ENCODE results near the gene ZBTB40. TPM values are rescaled to one million over a fixed set of nuclear protein-coding genes. Genes with fewer than 3 reads are reported as not detected.

ZBTB40 gene
- polyA plus RNA-seq, 4 donors, result 17.0 to 24.3 (median 19.5) TPM

DNA sequence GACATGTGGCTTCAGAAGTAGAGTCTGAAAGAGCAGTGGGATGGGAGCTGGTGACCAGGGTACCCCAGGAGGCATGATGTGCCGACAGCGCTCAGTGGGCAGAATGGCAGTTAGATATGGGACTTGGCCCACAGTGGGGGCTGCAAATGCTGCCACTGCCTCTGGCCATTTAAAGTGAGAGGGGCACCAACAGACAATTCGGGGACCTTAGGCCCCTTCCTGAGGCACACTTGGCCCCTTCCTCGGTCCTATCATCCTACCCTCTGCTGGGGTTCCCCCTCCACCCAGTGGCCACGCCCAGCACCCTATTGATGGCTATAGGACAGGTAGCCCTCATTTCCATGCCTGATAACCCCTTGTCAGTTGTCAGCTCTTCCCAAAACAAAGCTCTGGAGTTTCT, 75.0 kb downstream of the ZBTB40 start:
- no peak for DNase-seq (ENCODE audit: low read depth in 4 of 4, low spot score in 2 of 4)

DNA sequence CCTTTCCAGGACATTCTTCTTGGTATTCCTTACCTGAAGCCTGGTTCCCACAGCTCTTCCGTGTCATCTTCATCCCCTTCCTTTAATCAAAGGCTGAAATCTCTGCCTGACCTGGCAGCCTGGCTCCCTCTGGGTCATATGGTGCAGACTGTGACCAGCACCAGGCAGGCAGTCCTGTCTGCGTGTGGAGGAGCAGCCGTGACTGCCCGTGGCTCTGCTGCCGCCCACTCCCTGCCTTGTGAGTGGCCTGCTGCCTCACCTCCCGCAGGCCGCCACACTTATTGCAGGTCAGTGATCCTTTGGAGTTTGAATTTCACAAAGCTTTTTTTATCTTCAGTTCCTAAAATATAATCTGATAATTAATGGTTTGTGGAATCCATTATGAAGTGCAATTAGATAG, 75.5 kb downstream of the ZBTB40 start:
- DNase-seq (ENCODE audit: low read depth in 4 of 4, low spot score in 2 of 4), result no peak

DNA sequence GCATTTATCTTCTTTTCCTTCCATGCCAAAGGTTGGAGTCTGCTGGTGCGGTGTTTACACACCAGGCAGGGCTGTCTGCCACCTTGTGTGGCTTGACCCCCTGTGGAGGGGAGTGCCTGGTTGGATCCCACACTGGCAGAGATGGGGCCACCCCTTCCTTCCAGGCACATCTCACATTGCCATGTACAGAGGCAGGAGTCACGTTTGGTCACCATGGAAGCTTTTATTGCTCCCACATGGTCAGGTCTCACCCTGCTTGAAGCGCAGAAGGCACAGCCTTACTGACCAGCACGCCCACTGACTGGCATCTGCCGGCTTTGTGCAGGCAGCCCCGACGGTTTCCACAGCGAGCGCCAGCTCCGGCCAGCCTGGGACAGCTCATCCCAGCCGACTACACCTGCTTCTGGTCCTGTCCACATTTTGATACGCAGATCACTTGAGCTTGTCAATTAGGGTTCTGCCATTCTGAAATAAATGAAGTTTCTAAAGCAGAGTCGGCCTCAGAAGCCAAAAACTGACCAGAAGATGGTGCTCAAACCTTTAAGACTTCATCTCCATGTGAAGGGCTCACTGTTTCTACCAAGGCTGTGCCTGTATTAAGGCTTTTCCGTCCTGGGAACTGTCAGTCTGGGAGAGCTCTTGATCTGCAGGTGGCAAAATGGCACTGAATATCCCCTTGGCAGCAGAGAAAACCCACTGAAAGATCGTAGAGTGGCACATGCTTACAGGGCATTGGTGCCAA, 76.1 kb downstream of the ZBTB40 start:
- DNase-seq (ENCODE audit: low read depth in 4 of 4, low spot score in 2 of 4), result peak in 1 of 4 donors; percentile 15

DNA sequence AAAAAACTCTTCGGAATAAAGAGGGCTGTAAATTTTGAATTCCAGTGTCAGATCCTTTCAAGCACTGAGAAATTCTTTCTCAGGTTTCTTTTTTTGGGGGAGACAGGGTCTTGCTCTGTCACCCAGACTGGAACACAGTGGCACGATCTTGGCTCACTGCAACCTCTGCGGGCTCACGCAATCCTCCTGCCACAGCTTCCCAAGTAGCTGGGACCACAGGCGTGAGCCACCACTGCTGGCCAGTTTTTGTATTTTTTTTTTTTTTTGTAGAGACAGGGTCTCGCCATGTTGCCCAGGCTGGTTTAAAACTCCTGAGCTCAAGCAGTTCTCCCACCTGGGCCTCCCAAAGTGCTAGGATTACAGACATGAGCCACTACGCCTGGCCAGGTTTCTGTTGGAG, 76.8 kb downstream of the ZBTB40 start:
- DNase-seq (ENCODE audit: low read depth in 4 of 4, low spot score in 2 of 4), result no peak

DNA sequence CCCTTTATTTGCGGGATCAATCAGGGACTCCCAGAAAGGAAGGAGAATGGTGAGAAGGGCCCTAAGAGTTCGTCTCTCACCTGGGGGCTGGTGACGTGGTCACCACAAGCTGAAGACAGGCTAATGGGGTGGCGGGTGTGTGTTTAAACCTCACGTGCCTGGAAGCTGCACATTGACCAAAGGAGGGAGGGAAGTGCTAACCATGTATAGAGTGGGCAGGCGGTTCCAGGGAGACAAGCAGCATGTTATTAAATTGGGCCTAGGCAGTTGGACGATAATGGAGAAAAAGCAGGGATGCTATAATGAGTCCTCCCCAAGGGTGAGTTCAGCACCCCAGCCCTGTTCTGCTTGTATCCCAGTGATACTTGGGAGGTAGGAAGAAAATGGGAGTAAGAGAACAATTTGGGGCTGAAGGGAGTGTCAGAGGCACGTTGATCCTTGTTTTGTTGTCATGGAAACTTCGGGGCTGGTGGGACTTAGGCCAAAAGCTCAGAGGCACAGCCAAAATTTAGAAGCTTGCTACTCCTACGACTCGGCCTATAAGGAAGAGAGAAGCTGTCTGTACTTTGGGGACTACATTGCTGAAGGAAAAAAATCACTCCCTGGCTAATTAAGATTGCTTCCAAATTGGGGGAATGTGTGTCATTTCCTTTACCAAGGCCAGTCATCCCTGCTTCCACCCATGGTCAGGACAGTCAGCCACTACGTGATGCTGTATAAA, 78.4 kb downstream of the ZBTB40 start:
- DNase-seq (ENCODE audit: low read depth in 4 of 4, low spot score in 2 of 4), result peak in 3 of 4 donors; percentile 28 to 40 (median 34)

DNA sequence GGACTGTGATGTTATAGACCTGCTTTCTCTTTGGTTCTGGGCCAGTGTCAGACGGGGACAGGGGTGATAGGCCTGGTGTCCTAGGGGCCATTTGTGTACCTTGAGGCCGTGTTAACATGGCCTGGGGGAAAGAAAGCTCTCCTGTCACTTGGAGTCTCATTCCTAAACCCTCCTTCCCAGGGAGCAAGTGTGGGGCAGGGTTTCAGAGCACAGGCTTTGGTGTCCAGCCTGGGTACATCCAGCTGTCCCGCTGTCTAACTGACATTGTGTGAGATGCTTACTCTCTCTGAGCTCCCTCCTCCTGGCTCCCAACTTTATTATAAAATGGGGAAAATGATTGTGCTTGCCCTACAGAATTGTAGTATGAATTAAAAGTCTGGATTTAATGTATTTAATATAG, 79.1 kb downstream of the ZBTB40 start:
- DNase-seq (ENCODE audit: low read depth in 4 of 4, low spot score in 2 of 4), result no peak

DNA sequence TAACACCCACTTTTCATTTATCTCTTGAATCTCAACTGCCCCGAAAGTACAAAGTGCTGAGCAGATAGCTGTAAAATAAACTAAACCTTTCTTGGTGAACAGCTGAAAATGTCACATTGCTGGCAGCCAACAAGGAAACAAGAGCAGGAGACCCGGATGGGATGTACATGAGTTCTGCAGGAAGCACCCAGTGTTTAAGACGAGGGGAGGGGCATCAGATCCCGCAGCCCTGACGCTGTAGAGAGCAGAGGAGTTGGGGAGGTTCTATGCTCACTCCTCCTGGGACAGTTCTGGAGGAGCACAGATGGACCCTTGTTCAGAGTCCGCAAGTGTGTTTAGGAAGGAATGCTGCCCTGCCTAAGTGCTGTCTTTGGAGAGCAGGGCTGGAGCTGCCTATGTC, 79.6 kb downstream of the ZBTB40 start:
- no peak for DNase-seq (ENCODE audit: low read depth in 4 of 4, low spot score in 2 of 4)

DNA sequence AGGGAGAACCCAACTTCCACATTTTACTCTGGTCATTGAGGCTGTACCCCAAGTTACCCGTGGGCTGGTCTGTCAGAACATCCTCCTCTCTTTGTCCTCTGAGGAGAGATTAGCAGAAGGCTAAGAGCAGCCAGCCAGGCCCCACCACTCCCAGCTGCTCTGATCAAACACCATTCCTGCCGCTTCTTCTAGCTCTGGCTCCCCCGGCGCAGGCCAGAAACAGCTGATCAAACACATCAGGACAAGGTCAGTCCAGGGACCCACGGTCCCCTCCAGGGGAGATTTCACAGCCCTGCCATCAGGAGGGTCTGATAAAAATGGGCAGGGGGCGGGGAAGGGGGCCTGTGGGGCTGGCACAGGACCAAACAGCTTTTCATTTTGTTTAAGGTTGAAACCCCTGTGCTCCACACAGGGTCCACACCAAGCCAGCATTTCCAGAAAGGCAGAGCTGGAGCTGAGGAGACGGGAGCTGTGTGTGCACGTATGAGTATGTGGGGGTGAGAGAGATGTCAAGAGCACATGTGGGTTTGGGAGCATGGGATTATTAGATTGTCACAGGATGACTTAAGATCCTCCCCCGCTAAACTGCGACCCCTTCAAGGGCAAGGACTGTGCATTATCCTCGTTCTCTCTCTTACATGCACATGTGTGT, 81.7 kb downstream of the ZBTB40 start:
- DNase-seq (ENCODE audit: low read depth in 4 of 4, low spot score in 2 of 4), result no peak

DNA sequence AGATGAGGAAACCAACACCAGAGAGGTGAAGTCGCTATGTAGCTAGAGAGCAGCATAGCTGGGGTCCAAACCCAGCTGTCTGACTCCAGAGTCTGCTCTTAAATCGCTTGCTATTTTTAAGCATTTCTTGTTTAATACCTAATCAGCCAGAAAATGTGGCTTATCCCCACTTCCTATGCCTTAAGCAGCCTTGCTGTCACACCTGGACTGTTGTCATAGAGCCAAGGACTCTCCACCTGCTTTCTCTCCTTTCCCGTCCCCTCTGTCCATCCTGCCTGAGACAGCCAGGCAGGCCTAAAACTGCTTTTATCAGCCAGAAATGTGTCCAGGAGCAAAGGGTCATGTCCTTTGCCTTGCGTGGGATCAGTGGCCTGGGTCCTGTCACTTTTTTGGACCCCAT, 83.3 kb downstream of the ZBTB40 start:
- no peak for DNase-seq (ENCODE audit: low read depth in 4 of 4, low spot score in 2 of 4)

DNA sequence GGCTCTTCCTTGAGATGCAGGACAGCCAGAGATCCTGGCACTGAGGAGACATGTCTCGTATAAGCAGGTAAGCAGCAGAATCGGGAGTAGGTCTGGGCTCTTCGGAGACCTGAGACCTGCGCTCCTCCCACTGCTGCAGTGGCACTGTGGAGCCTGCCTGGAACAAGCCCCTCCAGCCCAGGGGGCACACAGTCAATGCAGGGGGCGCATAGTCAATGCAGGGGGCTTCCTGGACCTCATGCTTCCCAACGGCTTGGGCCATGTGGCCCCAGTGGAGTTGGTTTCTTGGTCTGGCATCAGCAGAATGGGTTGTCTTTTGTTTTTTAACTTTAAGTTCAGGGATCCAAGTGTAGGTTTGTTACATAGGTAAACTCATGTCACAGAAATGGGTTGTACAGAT, 83.7 kb downstream of the ZBTB40 start:
- no peak for DNase-seq (ENCODE audit: low read depth in 4 of 4, low spot score in 2 of 4)

DNA sequence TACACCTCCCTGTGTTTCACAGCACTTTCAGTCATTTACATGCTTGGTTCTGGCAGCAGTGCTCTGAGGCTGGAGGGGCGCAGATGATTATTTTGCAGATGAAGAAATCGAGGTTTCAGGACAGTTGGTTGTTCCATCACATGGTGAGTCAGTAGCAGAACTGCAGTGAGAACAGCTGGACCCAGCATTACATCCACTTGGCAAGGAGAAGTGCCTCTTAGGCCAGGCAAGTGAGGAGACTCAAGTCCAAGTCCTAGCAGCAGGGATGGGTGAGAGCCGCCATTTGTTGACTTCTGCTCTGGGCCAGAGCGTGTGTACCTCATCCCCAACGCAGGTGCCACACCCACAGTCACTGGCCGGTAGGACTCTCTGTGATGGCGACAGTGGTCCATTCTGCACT, 84.9 kb downstream of the ZBTB40 start:
- DNase-seq (ENCODE audit: low read depth in 4 of 4, low spot score in 2 of 4), result no peak

DNA sequence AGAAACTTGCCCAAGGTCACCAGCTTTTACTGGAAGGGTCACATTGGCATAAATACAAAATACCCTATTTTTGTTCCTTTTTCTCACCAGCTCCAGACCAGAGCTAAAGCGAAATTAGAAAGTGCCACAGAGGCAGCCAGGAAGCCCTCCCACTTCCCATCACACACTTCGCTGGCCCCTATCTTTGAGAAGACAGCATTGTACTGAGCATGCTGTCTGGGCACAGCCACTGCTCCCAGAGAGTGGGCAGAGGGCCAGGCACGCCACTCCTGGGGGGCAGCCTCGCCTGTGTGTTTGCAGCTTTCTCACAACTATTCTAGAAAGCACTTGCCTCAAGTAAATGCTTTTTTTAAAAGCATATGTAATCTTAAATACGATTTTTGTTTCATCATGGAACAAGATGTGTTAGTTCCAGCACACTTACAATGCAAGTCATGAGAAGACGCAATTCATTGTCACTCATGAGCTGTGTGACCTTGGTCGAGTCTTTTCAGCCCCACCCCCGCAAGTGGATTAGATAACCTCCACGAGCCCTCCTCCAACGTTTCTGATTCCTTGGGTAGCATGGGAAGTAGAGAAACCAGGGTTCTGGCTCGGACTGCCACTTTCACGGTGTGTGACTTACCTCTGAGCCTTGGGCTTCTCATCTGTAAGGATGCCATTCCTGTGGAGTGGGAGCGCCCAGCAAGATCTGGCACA, 85.9 kb downstream of the ZBTB40 start:
- DNase-seq (ENCODE audit: low read depth in 4 of 4, low spot score in 2 of 4), result no peak

DNA sequence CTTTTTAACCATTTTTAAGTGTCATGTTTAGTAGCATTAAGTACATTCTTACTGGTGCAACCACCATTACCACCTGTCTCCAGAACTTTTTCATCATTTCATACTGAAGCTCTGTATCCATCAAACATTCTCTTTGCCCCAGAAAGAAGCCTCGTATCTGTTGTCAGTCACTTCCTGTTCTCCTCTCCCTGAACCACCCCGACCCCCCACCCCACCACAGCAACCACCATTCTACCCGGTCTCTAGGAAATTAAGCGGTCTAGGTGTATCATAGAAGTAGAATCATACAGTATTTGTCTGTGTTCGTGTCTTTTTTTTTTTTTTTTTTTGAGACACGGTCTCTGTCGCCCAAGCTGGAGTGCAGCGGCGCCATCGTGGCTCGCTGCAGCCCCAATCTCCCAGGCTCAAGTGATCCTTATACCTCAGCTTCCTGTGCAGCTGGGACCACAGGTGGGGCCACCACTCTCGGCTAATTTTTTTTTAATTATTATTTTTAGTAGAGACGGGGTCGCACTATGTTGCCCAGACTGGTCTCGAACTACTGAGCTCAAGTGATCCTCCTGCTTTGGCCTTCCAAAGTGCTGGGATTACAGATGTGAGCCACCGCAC, 88.0 kb downstream of the ZBTB40 start:
- DNase-seq (ENCODE audit: low read depth in 4 of 4, low spot score in 2 of 4), result no peak

DNA sequence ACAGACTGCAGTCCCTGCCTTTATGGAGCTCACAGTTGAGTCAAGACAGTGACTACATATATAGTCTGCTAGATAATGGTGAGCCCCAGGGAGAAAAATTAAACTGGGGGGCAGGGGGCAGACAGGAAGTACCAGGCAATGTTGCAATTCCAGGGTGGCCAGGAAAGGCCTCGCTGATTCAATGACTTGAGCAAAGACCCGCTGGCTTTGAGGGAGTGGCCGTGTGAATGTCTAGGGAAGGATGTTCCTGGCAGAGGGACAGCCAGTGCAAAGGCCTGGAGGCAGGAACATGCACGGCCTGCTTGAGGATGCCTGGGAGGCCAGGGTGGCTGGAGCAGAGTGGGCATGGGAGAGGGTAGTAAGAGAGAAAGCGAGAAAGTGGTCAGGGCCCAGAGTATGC, 88.7 kb downstream of the ZBTB40 start:
- DNase-seq (ENCODE audit: low read depth in 4 of 4, low spot score in 2 of 4), result no peak

DNA sequence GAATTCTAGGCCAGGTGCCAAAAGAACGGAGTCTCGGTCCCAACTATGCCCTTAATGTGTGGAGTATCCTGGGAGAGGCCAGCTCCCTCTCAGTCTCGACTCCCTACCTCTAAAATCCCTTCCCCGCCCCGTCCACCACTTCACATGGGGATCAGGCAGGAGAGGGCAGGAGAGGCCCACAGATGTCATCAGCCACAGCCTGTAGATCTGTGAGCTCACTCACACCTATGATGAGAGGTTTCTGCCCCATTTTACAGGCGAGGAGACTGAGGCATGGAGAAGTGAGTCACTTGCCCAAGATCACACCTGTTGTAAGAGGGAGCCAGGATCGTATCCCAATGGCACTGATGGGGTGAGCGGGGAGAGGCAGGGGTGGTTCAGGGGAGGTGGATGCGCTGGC, 91.2 kb downstream of the ZBTB40 start:
- DNase-seq (ENCODE audit: low read depth in 4 of 4, low spot score in 2 of 4), result no peak

DNA sequence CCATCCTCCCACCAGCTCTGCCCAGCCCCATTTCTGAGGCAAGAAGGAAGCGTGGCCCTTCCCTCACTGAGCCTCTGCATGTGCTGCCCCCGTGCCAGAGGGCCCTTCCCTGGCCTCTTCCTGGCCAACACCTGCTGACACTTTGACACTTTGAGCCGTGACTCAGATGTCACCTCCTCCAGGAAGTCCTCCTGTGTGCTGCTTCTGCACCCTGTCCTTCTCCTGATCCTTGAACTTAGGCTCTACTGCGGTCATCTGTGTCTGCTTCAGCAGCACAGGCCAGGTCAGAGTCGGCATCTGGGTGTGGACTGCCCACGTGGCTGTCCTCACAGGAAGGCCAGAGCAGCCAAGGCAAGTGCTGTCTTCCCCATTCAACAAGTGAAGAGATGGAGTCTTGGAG, 92.0 kb downstream of the ZBTB40 start:
- no peak for DNase-seq (ENCODE audit: low read depth in 4 of 4, low spot score in 2 of 4)

DNA sequence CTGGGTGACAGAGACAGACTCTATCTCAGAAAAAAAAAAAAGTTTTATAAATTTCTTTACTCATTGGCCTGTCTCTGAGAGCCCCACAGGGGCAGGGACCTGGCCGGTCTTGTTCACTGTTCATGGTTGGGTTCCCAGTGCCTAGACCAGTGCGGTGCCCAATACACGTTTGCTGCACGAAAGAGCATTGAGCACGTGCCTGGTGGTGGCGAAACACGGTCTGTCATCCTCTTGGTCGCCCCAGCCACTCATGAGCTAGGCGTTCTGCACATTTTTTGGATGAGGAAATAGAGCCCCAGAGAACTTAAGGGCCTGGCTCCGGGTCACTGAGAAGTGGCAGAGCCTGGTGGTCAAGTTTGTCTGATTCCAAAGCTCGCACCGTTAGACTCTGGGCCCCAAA, 93.0 kb downstream of the ZBTB40 start:
- no peak for DNase-seq (ENCODE audit: low read depth in 4 of 4, low spot score in 2 of 4)

DNA sequence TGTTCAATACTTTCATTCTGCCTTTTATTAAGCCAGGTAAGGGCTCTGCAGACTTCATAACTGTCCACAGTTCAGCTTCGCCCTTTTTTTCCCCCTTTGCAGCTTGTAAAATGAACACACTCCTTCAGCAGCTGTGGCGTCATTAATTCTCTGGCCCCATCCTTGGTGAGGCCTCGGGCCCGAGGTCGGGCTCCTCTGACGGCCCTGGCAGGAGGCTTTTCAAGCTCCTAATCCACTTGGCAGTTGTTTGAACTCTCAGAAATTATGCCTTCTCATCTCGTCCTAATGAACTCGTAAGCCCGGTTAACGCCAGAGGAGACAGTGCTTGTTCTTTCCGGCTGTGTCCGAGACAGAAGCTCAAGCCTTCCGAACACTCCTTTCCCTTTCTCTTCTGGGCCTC, 93.5 kb downstream of the ZBTB40 start:
- DNase-seq (ENCODE audit: low read depth in 4 of 4, low spot score in 2 of 4), result no peak

DNA sequence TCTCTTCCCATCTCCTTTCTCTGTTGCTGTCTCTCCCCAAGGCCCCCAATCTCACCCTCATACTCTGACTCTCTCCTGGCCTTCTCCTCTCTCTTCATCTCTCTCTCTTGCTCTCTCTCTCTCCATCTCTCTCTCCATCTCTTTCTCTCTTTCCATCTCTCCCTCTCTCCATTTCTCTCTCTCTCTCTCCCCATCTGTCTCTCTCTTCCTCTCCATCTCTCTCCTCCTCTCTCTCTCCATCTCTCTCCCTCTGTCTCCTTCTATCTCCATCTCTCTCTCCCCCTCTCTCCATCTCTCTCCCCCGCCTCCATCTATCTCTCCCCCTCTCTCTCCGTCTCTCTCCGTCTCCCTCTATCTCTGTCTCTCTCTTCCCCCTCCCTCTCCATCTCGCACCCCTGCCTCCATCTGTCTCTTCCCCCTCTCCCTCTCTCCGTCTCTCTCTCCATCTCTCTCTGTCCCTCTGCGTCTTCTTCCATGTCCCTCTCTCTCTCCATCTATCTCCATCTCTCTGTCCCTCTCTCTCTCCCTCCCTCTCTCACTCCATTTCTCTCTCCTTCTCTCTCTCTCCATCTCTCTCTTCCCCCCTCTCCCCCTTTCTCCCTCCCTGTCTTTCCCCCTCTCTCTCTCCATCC, 95.7 kb downstream of the ZBTB40 start:
- DNase-seq (ENCODE audit: low read depth in 4 of 4, low spot score in 2 of 4), result no peak

DNA sequence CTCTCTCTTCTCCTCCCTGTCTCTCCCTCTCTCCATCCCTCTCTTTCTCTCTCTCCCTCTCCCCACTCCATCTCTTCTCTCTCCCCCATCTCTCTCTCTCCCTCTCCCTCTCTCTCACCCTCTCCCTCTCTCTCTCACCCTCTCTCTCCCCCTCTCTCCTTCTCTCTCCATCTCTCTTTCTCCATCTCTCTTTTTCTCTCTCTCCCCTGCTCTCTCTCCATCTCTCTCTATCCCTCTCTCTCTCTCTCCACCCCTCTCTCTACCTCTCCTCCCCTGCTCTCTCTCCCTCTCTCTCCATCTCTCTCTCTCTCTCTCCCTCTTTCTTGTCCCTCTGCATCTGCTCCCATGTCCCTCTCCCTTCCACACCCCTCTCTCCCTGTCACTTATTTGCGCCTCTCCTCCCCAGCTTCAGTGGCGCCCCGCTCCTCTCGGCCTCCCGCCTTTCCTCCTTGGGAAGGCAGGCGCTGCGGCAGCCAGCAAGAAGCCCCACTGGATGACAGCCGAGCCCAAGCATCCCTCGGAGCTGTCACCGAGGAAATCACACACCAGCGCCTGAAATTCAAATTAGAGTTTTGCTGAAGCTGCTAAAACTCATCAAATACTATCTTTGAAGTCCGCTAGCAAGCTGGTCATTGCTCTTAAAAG, 96.3 kb downstream of the ZBTB40 start:
- no peak for DNase-seq (ENCODE audit: low read depth in 4 of 4, low spot score in 2 of 4)
